K562 (cell line): Measurements from ENCODE around the gene YPEL1. TPM values are rescaled to one million over a fixed set of nuclear protein-coding genes. Genes with fewer than 3 reads are reported as not detected.

Experiments
- ATAC-seq: fragments of 200-7000 bp; cut with Tn5 transposase; 3 replicates; pipeline ENCODE4 v1.9.1; 2020; ENCODE audit warnings: moderate library complexity
- BruUV-seq: library from RNA; stranded (reverse); fragments of 400-500 nt; replicated peaks from 2 replicates; lab custom pipeline; 2021; lab: Mats Ljungman, UMichigan
- CTCF ChIA-PET: fragments of 300-600 bp; formaldehyde crosslinking; extraction: SDS; loops from one replicate; lab custom pipeline; 2021; ENCODE audit warnings: low intra/inter-chr PET ratio; lab: Yijun Ruan, JAX
- POLR2A ChIA-PET: fragments of 300-600, 350-650 bp; sonication (Branson Sonifier 250); formaldehyde crosslinking; extraction: SDS; loops from one replicate; lab custom pipeline; 2021; ENCODE audit warnings: antibody characterized with exemption, inconsistent platforms; lab: Yijun Ruan, JAX
- DNase-seq, 4 experiments: peaks; one replicate each; pipeline versions ENCODE4 v3.0.0 to v3.0.0-alpha.2; 2011 to 2018; ENCODE audit warnings: low spot score in 3 of 4, mixed read lengths in 3 of 4; ENCODE audit errors: extremely low read depth in 1 of 4
- FAIRE-seq: peaks from 2 replicates; lab custom pipeline; 2011; peaks lifted over from hg19 to GRCh38; lab: Jason Lieb, UNC
- H2AFZ ChIP-seq: 2 replicates; pipeline ENCODE4 v1.6.0; 2011; ENCODE audit warnings: low read depth, low read length, control low read depth, inconsistent platforms
- H3K27ac ChIP-seq: fragments of 200-600 bp; 3 replicates; pipeline ENCODE4 v1.8.0; 2011; ENCODE audit warnings: low read depth, mild to moderate bottlenecking, control low read depth, inconsistent platforms, low read length, moderate library complexity, mixed read lengths; ENCODE audit errors: extremely low read depth
- H3K27me3 ChIP-seq, 2 experiments: fragments of 300-600 bp in 1 of 2; 2 replicates in 1 of 2; 3 replicates in 1 of 2; pipeline versions ENCODE4 v1.6.0 to v1.8.0; 2011; ENCODE audit warnings: inconsistent platforms in 2 of 2, low read length in 2 of 2, mild to moderate bottlenecking in 1 of 2, mixed read lengths in 1 of 2, moderate library complexity in 1 of 2; ENCODE audit not compliant: control insufficient read depth in 2 of 2, insufficient read depth in 2 of 2
- H3K36me3 ChIP-seq: fragments of 300-600 bp; 3 replicates; pipeline ENCODE4 v1.8.0; 2011; ENCODE audit warnings: mild to moderate bottlenecking, low read length, inconsistent platforms; ENCODE audit not compliant: control insufficient read depth, insufficient read depth
- H3K4me1 ChIP-seq, 2 experiments: fragments of 200-600 bp in 1 of 2; replicated peaks in 1 of 2; 2 replicates in 1 of 2; 3 replicates in 1 of 2; pipeline versions ENCODE4 v1.5.1 to v1.8.0; 2011; ENCODE audit warnings: inconsistent platforms in 2 of 2, low read length in 2 of 2, mild to moderate bottlenecking in 1 of 2, mixed read lengths in 1 of 2, moderate library complexity in 1 of 2; ENCODE audit not compliant: control insufficient read depth in 2 of 2, insufficient read depth in 2 of 2
- H3K4me2 ChIP-seq: 2 replicates; pipeline ENCODE4 v1.6.1; 2011; ENCODE audit warnings: low read length, control low read depth, inconsistent platforms, mixed read lengths; ENCODE audit not compliant: insufficient read depth
- H3K4me3 ChIP-seq: fragments of 200-600 bp; sonication (generic), shearing (Covaris generic); 2 replicates; pipeline ENCODE4 v1.5.1; 2016; ENCODE audit warnings: control low read depth, inconsistent platforms
- H3K79me2 ChIP-seq: fragments of 200-600 bp; 3 replicates; pipeline ENCODE4 v1.8.0; 2011; ENCODE audit warnings: low read length, inconsistent platforms; ENCODE audit not compliant: control insufficient read depth, insufficient read depth
- H3K9ac ChIP-seq, 2 experiments: 2 replicates each; pipeline versions ENCODE4 v1.6.0 to v1.6.1; 2011; ENCODE audit warnings: low read depth in 2 of 2, low read length in 2 of 2, control low read depth in 1 of 2, inconsistent platforms in 1 of 2, mild to moderate bottlenecking in 1 of 2, mixed read lengths in 1 of 2; ENCODE audit not compliant: insufficient read depth in 1 of 2
- H3K9me1 ChIP-seq: one replicate; pipeline ENCODE4 v1.6.0; 2011; ENCODE audit warnings: inconsistent platforms, mild to moderate bottlenecking, low read length, moderate library complexity; ENCODE audit not compliant: control insufficient read depth, insufficient read depth
- H3K9me3 ChIP-seq: replicated peaks from 2 replicates; pipeline ENCODE4 v1.5.1; 2011; ENCODE audit warnings: low read depth, low read length, inconsistent platforms; ENCODE audit not compliant: control insufficient read depth, insufficient read depth
- H4K20me1 ChIP-seq: replicated peaks from 2 replicates; pipeline ENCODE4 v1.6.1; 2011; ENCODE audit warnings: low read length, inconsistent platforms, mixed read lengths; ENCODE audit not compliant: control insufficient read depth, insufficient read depth
- CBX3 ChIP-seq, 2 experiments: IDR thresholded peaks; 1 replicate in 1 of 2; 2 replicates in 1 of 2; pipeline ENCODE4 v1.6.1; 2012; ENCODE audit warnings: inconsistent platforms in 2 of 2, low read length in 2 of 2, borderline replicate concordance in 1 of 2, control low read depth in 1 of 2
- GTF2F1 ChIP-seq: IDR thresholded peaks from 2 replicates; pipeline ENCODE4 v1.6.1; 2011; ENCODE audit warnings: low read depth, low read length, improper control_type of control experiment
- HDAC6 ChIP-seq: IDR thresholded peaks from 2 replicates; pipeline ENCODE4 v1.6.1; 2012; ENCODE audit warnings: low read depth, mild to moderate bottlenecking, control low read depth, inconsistent platforms, low read length, moderate library complexity
- HMG20A ChIP-seq: fragments of 450-650 bp; formaldehyde crosslinking; conservative IDR thresholded peaks from 2 replicates; pipeline ENCODE4 v1.4.0; 2020; ENCODE audit warnings: mild to moderate bottlenecking, mixed read lengths
- NFE2L1 ChIP-seq: fragments of 450-650 bp; IDR thresholded peaks from 2 replicates; pipeline ENCODE4 v1.6.1; 2016; ENCODE audit warnings: missing genetic modification characterization, low read depth, mild to moderate bottlenecking, missing compliant biosample characterization, moderate library complexity, borderline replicate concordance
- SMC3 ChIP-seq: conservative IDR thresholded peaks from 2 replicates; pipeline ENCODE4 v1.6.1; 2011; ENCODE audit warnings: low read depth, low read length, improper control_type of control experiment; ENCODE audit not compliant: insufficient read depth
- SUPT5H ChIP-seq: fragments of 450-650 bp; IDR thresholded peaks from 2 replicates; pipeline ENCODE4 v1.6.1; 2016
- ZMIZ1 ChIP-seq, 2 experiments: fragments of 150-350 bp in 1 of 2; IDR thresholded peaks; 2 replicates each; pipeline ENCODE4 v1.6.1; 2012 to 2016; ENCODE audit warnings: low read depth in 2 of 2, low read length in 2 of 2, mild to moderate bottlenecking in 1 of 2, moderate library complexity in 1 of 2
- ZNF384 ChIP-seq: IDR thresholded peaks from 2 replicates; pipeline ENCODE4 v1.6.1; 2012; ENCODE audit warnings: low read depth, low read length, improper control_type of control experiment
- ZNF431 ChIP-seq: sonication (generic); formaldehyde crosslinking; IDR thresholded peaks from 2 replicates; pipeline ENCODE4 v1.8.0; 2022; ENCODE audit warnings: mild to moderate bottlenecking, missing genetic modification reagents
- WGBS: fragments of 100-300 bp; shearing (Covaris generic); methylation state at CpG from one replicate; pipeline ENCODE4 v1.1.6; 2016; ENCODE audit warnings: low coverage, mixed read lengths; ENCODE audit not compliant: insufficient coverage; ENCODE audit errors: missing lambda C conversion rate; 5-methylcytosine and 5-hydroxymethylcytosine counted together
- in situ Hi-C: fragments of 300-500 bp; cut with MboI; formaldehyde crosslinking; loops from 4 replicates; pipeline ENCODE4 v1.15.0; 2018; ENCODE audit warnings: inconsistent platforms, mixed read lengths
- intact Hi-C: fragments of 100-400 bp; cut with micrococcal nuclease; formaldehyde crosslinking; loops from 2 replicates; pipeline ENCODE4 v1.14.2; 2022
- polyA plus RNA-seq, 8 experiments: library from polyadenylated mRNA; depleted of rRNA in 4 of 8; stranded (reverse) in 5 of 8; unstranded in 3 of 8; fragments of >200 nt; fragmentation: Nextera tagmentation in 2 of 8; fragmentation: Illumina TruSeq in 1 of 8; extraction: Ambion mirVana in 2 of 8; extraction: Trizol in 1 of 8; gene quantifications; 2 replicates each; pipeline versions ENCODE4 v1.2.1 to v1.2.3, GENCODE V29; 2011 to 2014; ENCODE audit warnings: inconsistent platforms in 1 of 8, missing spikeins in 1 of 8
- total RNA-seq, 7 experiments: library from RNA; depleted of rRNA in 6 of 7; stranded (reverse); fragments of >200 nt in 6 of 7; fragmentation: Illumina TruSeq in 2 of 7; extraction: Trizol in 2 of 7; gene quantifications; 2 replicates each; pipeline versions ENCODE4 v1.2.1 to v1.2.3, GENCODE V29; 2011 to 2021; ENCODE audit warnings: low replicate concordance in 1 of 7

YPEL1 gene
- total and polyA plus RNA-seq, 9 of the 15 experiments (the other 6 are each of a cell fraction or from before 2014, with no cell fraction given), result 0.07 to 2.2 (median 0.46) TPM

- no peaks in the 10 kb centered on the region for H3K79me2 ChIP-seq
- in situ Hi-C loops, result no loop called here
- ChIA-PET CTCF (interaction anchor here (0.6 kb wide), 1 partner anchor 855 kb away, joined by 4 read pairs; no protein-coding TSS in a partner anchor), POLR2A (interaction anchor here (0.7 to 2.8 kb wide), 10 partner anchors 8 to 206 kb away, joined by 3 to 22 read pairs (median 4); partner anchors contain the start of gene MAPK1)
- H3K9ac ChIP-seq, result no peak overlapping the region
- ATAC-seq (no peak), DNase-seq (peak in 1 of 4 experiments; percentile 23), FAIRE-seq (no peak)
- peaks cover 17 to 29% of the 10 kb centered on the region in 2 experiments for H3K4me1 ChIP-seq
- BruUV-seq, result no TSS peak
- H3K9me3 ChIP-seq, result no peaks in the 10 kb centered on the region
- no peak overlapping the region for H3K27ac ChIP-seq
- H3K9me1 ChIP-seq, result no peaks in the 10 kb centered on the region
- H2AFZ ChIP-seq, result no peak overlapping the region
- H3K27me3 ChIP-seq, result peaks cover 51 to 57% of the 10 kb centered on the region in 2 experiments
- H3K36me3 ChIP-seq, result no peaks in the 10 kb centered on the region
- no peak overlapping the region for H3K4me2 ChIP-seq
- no peak for TF ChIP-seq GTF2F1
- no peak for TF ChIP-seq ZNF431
- peak; percentile 66 for TF ChIP-seq ZNF384
- peaks cover 8% of the 10 kb centered on the region; the same call in 1 of the 2 replicates for H4K20me1 ChIP-seq
- no peak overlapping the region for H3K4me3 ChIP-seq
- WGBS, result 50% methylated on average over 9 of the region's 9 CpGs
- intact Hi-C loops, result loop anchor here (2.0 kb wide), 1 partner anchor 132 kb away; no protein-coding TSS in a partner anchor
Measured at GRCh38 chr22:21736948-21737347, 1.4 kb upstream of the YPEL1 start.

- Histone ChIP-seq H3K9me1 (no peaks in the 10 kb centered on the region), H3K9ac (peak overlapping the region; percentile 32 to 93; a peak in 3 of 4 replicates), H3K9me3 (no peaks in the 10 kb centered on the region), H2AFZ (peak overlapping the region; percentile 96), H3K79me2 (no peaks in the 10 kb centered on the region), H4K20me1 (peaks cover 6% of the 10 kb centered on the region; the same call in 1 of the 2 replicates), H3K27me3 (peaks cover 51 to 57% of the 10 kb centered on the region in 2 experiments), H3K4me1 (peaks cover 17 to 29% of the 10 kb centered on the region in 2 experiments), H3K36me3 (no peaks in the 10 kb centered on the region), H3K4me3 (peak overlapping the region; percentile 52), H3K4me2 (peak overlapping the region; percentile 90), H3K27ac (peak overlapping the region; percentile 30)
- FAIRE-seq (no peak), ATAC-seq (peak; percentile 72), DNase-seq (no peak)
- ChIA-PET POLR2A (interaction anchor here (0.6 to 2.8 kb wide), 45 partner anchors 9 to 349 kb away, joined by 3 to 23 read pairs (median 4); partner anchors contain the start of genes MAPK1, PPIL2 and SDF2L1), CTCF (interaction anchor here (0.6 kb wide), 1 partner anchor 10 kb away, joined by 3 read pairs; no protein-coding TSS in a partner anchor)
- intact Hi-C loops (loop anchor here (2.0 kb wide), 1 partner anchor 133 kb away; no protein-coding TSS in a partner anchor), in situ Hi-C loops (no loop called here)
- no TSS peak for BruUV-seq
- WGBS, result 10% methylated on average over 65 of the region's 65 CpGs
- TF ChIP-seq SUPT5H (no peak), ZMIZ1 (IDR thresholded peaks at IDR 0.05; ENCODE audit: low read depth in 2 of 2, low read length in 2 of 2) (0 out of 4 replicates have a peak, but pooled peaks of 1 of the 2 experiments have one; percentile 58), NFE2L1 (tag) (no peak), HMG20A (CRISPR knock-in tag) (no peak), HDAC6 (peak; percentile 95; the same call in 1 of the 2 replicates), CBX3 (IDR thresholded peaks at IDR 0.05; ENCODE audit: borderline replicate concordance in 1 of 2, low read length in 2 of 2) (peak in 1 of 2 experiments; percentile 77; a peak in 1 of 3 replicates), SMC3 (no peak; the same call in 1 of the 2 replicates)
Measured at GRCh38 chr22:21736084-21736642, 569 bp upstream of the YPEL1 start.
